GM12872 (cell line): ENCODE results near the gene GRIP2.

ENCODE experiments used
- CTCF ChIP-seq: IDR thresholded peaks from 3 replicates; pipeline ENCODE4 v1.5.1; 2011; ENCODE audit warnings: low read depth, mild to moderate bottlenecking, low read length, moderate library complexity; ENCODE audit not compliant: insufficient read depth

GRIP2 gene

GRCh38 chr3:14490831-14491230 lies 49.3 kb downstream of the GRIP2 start:
- TF ChIP-seq CTCF, result no peak

- TF ChIP-seq CTCF, result no peak
These were observed 49.9 kb downstream of the GRIP2 start for GRCh38 chr3:14490255-14490654.

GRCh38 chr3:14489641-14490040 lies 50.5 kb downstream of the GRIP2 start:
- no peak for TF ChIP-seq CTCF

GRCh38 chr3:14488286-14489041 lies 51.7 kb downstream of the GRIP2 start:
- TF ChIP-seq CTCF, result no peak

GRCh38 chr3:14487821-14488220 lies 52.3 kb downstream of the GRIP2 start:
- TF ChIP-seq CTCF, result no peak

GRCh38 chr3:14487086-14487485 lies 53.1 kb downstream of the GRIP2 start:
- TF ChIP-seq CTCF, result no peak

- no peak for TF ChIP-seq CTCF
These were observed 53.7 kb downstream of the GRIP2 start for GRCh38 chr3:14486460-14486859.

GRCh38 chr3:14485981-14486380 lies 54.2 kb downstream of the GRIP2 start:
- TF ChIP-seq CTCF, result no peak
